Stimulated activated CD4-positive, alpha-beta T cell treated with anti-CD3 and anti-CD28 coated beads, TNF-alpha, amount 100 ng/mL, for 1 hour (primary cell): Measurements from ENCODE around the gene SCGN.

Source experiments
- DNase-seq, 3 donors: peaks; one replicate each; pipeline ENCODE4 v3.0.0-alpha.2; 2020; ENCODE audit warnings: low read depth in 3 of 3, low spot score in 1 of 3

Gene SCGN

DNA sequence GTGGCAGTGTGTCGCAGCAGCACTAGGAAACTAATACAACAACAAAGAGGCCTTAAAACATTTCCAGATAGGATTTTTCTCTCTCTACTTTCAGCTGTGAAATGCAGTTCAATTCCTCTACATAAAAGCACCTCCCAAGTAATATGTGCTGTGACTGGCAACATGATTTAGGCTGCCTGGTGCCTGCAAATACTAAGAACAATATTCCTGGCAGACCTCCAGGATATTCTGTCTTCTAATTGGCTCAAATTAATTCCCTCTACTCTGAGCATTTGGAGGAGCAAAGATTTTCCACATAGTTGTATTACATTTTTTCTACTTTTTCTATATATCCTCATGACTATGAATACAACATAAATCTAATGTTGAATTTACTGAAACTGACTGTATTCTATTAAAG, 33.2 kb downstream of the SCGN start:
- DNase-seq, result no peak

DNA sequence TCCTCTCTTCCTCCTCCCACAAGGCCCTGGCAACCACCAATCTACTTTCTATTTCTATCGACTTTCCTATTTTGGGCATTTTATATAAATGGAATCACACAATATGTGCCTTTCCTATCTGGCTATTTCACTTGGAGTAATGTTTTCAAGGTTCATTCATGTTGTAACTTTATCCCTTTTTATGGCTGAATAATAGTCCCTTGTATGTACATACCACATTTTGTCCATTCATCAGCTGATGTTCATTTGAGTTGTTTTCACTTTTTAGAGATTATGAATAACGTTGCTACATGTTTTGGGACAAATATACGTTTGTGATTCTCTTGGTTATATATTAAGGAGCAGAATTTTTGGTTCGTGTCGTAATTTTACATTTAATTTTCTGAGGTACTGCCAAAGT, 33.9 kb downstream of the SCGN start:
- no peak for DNase-seq

DNA sequence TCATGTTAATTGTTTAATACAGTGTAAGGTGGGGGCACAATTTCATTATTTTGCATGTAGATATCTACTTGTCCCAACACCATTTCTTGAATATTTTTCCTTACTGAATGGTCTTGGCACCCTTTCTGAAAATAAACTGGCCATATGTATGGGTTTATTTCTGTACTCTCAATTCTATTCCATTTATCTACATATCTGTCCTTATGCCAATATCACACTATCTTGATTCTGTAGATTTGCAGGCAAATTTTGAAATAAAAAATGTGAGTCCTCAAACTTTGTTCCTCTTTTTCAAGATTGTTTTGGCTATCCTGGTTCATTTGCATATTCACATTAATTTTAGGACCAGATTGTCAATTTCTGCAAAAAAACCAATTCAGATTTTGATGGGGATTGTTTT, 34.8 kb downstream of the SCGN start:
- no peak for DNase-seq

DNA sequence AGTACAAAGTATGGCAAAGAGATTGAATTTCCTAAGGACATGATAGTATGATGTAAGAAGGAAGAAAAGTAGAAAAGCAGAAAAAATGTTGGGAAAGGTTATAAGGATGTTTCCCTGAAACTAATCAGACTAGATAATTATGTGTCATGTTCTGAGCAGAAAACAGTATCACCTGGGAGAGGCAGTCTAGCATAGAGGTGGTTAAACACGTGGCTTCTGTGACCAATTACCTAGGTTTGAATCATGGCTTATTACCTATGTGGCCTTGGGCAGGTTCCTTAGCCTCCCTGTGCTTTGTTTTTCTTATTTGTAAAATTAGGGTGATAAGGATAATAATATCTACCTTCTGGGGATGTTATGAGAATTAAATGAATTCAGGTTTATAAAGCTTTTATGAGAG, 38.0 kb downstream of the SCGN start:
- DNase-seq, result no peak

DNA sequence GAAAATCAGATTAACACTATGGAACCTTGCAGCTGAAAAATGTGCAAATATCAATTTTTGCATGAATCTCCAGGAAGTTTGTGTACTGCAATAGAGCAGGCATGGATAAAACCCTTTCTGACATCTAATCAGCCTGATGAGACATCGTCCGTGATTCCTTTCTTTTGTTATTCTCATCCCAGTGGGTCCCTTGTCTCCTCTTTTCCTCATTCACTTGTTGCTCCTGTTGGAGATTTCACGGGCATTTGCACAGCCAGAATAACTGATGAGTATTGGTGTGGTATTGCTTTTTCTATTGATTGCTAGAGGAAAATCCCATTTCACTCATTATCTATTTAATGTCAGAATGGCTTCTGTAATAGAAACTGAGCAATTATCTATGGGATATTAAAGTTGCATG, 39.9 kb downstream of the SCGN start:
- DNase-seq, result no peak

DNA sequence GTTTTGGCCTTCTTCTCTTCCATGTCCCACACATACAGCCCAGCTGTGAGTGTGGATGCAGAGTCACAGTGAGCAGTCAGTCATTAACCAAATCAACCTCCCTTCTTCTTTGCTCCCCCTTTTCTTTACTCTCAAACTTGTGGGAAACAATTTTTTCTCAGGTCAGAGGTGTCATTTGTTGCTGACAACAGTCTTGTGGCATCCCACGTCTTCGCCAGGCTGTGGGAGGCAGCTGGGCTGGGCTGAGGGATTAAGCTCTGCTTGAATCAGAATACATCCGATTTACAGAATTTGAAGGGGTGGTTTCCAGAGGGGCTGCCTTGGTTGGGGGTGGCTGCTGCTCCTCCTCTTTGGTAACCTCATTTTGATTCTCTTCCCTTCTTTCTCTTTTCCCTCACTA, 40.5 kb downstream of the SCGN start:
- no peak for DNase-seq

DNA sequence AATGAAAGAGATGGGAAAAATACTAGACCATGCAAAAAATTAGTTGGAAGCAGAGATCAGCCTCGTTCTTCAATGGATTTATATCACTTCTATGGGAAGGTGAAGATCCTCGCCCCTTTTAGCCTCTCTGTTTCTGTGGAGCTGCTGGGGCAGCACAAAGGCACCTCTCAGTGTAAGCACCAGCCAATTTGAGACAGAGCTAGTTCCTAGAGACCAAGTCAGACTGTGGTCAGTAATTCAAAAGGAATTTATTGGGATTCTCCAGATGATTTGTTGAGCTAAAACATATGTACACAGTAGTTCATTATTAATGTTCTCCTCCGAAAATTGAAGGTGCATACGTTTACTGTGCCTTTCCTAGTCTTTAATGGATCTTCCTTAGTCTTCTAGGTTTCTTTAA, 42.4 kb downstream of the SCGN start:
- no peak for DNase-seq

DNA sequence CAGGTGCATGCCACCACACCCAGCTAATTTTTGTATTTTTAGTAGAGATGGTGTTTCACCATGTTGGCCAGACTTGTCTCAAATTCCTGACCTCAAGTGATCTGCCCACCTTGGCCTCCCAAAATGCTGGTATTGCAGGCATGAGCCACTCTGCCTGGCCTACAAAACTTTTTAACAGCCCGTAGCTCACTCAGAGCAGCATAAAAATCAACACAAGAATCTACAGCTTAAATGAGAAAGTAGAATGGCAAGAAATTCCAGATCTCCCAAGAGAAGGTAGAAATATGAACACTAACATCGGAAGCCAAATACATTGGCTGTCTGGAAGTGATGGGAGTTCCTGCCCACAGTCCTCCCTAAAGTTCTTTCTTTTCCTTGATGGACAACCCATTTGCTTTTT, 43.7 kb downstream of the SCGN start:
- DNase-seq, result no peak

DNA sequence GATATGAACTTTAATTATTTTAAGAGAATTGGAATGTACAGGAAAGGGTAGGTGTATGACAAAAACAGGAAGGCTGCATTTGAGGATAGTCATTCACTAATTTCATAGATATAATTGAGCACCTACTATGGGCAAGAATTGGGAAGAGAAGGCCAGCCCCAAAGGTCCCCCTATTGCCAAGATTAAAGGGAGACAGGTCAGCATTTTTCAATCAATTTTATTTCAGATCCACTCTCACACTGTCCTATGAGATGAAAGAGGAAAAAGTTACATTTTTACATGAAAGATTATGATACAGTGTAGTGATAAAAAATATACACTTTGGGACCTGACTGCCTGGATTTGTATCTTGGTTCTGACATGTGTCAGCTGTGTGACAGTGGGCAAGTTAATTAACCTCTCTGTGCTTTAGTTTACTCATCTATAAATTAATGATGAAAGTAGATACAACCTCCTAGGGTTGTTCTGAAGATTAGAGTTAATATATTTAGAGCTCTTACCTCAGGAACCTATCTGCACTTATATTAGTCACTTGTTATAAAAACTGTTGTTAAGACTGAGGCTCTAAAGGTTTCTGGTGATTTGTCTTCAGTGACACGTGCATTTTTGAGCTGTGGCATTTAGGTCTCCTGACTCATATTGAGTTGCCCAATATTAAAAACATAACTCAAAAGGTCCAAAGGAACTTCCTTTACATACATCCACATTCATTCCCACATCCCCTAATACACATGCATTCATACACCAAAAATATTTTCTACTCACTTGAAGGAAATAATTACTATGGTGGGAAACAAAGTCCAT, 45.7 kb downstream of the SCGN start:
- no peak for DNase-seq

DNA sequence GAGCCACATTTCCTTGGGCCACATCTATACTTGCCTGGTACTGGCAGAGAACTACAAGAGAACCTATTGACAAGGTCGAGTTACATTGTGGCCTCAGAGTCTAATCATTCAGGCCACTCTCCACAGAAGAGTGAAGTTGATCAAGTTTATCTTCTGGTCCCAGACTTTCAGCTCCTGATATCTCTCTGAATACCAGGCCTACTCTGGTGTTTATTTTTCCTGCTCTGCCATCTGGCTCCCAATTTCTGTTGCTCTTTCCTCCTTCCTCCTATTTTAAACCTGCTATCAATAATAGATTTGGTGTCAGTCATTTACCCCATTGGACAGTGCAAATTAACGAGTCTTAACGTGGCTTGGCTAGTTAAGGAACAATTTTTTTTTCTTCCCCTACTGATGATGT, 46.6 kb downstream of the SCGN start:
- DNase-seq, result no peak

DNA sequence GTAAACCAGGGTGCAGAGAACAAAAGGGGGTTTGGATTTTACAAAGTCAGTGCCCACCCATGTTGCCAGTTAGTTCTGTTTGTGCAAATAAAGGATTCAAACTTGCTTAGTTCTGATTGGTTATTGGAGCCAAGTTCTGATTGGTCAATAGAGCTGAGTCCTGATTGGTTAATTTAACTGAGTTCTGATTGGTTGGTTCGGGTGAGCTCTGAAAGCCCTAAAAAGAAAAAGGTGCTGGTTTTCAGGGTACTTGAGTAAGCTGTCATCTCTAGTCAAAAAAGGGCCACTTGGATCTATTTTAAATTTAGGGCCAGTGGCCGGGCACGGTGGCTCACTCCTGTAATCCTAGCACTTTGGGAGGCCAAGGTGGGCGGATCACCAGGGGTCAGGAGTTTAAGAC, 47.6 kb downstream of the SCGN start:
- no peak for DNase-seq

DNA sequence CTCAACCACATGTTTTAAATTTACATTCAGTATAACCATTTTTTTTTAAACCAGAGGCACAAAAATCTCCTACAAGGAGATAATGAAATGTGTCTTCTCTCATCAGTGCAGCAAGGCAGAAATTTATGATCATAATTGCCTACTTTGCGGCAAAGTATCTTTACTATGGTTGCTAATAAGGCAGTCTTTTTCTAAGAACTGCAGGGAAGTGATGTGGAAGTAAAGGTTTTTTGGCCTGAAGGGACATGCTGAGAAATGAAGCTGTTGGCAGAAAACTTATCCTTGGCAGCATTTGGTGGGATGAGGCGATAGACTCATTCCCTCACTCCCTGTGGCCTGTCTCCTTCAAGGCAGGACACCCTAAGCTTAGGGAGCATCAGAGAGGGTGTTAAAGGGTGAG, 48.7 kb downstream of the SCGN start:
- no peak for DNase-seq

DNA sequence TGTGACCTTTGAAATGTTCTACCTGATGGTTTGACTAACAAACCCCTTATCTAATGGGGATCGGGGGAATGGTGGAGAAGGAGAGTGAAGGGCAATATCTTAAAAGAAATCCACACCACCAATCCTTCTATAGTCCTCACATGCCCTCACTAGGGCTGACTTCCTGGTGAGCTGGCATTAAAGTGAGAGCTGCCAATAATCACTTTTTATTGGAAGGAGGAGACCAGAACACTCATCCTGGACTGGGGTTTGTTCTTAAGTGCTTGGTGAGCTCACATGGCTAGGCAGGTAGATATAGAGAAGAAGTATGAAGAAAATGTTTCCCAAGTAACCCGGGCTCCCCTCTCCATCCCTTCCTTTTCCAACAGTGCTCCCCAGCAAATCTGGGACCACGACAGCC, 49.8 kb downstream of the SCGN start:
- no peak for DNase-seq

DNA sequence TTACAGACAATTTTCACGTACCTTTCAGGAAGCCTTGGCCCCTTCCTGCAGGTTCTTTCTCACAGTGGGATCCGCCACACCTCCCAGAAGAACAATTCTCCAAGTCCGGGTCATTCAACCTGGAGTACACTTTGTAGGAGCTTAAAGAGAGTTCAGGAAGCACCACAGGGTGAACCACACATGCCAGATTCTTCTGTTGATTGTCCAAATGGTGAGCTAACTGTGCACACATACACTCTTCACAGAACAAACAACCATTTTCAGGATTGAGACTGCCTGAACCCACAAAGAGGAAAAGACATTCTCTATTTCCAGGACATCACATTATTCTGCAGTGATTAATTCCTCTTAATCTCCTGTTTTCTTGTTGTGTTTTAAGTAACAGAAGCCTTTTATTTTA, 51.0 kb downstream of the SCGN start:
- no peak for DNase-seq

DNA sequence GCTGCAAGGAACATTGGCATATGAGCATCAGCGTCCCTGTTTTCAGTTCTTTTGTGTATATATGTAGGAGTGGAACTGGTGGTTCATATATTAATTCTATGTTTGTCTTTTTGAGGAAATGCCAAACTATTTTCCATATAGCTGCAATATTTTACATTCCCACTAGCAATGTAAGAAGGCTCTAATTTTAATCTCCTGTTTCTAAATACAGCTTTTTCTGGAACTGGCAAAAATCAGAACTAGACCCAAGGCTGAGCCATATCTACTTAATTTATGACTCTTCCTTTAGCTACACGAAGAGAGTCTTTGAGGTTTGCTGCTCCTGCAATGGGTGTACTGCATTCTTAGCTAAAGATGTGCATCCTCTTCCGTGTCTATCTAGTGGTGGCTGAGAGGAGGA, 52.0 kb downstream of the SCGN start:
- DNase-seq, result no peak

DNA sequence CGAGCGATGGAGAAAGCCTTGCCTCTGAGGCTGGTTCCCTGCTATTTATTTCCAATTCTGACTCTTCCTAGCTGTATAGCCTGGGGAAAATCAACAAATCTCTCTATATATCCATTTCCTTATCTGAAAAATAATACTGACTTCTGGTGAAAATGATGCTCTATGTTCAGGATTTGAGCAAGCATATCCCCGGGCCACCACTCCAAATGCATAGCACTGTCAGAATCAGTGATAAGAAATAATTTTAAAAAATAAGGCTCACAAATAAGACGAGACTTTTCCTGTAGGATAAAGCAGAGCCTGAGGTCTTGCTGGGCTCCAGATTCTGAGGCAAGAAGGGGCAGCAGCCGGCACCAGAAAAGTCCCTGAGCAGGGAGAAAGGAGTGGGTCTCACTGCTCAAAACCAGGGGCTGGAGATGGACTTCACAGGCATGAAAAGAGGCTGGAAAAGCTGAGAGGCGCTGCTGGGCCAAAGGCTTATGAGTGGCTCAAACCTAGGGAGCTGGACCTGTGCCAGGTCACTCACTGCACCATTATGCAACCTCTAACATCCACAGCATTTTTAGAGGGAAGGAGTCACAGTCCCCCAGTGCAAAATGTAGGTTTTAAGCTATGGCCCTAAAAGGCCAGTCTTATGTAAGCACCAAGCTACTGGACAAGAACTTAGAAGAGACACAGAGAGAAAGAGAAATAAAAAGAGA, 54.4 kb downstream of the SCGN start:
- DNase-seq, result no peak

DNA sequence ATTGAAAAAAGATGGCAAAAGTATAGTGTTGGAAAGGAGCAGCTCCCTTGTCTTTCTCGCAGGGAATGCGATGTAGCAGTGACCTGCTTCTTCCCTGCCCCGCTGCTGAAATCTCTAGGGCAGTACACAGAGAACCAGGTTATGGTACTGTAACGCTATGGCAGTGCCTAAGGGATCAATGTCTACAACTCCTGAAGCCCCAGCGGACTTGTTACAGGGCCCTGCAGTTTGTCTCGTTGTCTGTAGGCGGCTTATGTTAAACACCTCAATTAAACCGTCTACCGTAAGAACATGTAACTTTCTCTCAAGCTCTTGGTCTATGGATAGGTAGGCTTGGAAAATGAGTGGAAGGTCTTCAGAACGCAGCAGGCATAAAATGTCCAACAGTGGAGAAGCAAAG, 57.7 kb downstream of the SCGN start:
- DNase-seq, result no peak

DNA sequence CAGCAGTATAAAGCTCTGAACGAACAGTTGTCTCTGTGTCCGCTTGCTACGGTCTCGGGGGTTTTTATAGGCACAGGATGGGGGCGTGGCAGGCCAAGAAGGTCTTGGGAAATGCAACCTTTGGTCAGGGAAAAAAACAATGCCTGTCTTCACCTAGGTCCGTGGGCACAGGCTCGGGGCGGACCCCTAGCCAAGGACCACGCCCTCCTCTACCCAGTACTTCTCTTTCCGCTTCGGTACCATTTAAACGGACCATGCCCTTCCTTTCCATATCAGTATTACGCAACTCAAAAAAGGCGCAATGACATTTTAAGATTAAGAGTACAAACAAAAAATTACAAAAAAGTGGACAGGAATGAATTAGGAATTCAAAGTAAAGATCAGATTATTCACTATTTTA, 58.3 kb downstream of the SCGN start:
- no peak for DNase-seq

DNA sequence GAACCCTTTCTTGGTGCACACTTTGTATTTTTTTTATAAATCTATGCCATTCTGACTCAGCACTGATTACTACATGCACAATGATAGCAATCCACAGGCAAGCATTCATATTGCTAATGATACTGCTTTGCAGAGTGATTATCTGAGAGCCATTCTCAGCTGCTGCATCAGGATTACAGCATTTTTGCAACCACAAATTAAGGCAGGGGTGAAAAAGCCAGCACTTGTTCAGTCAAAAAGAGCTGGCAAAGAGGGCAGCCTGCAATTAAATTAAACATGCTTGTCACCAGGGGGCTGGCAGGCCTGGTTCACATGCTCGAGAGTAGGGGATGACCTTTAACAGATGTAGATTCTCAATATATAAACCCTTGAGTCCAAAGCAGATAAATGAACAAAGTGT, 61.8 kb downstream of the SCGN start:
- no peak for DNase-seq

DNA sequence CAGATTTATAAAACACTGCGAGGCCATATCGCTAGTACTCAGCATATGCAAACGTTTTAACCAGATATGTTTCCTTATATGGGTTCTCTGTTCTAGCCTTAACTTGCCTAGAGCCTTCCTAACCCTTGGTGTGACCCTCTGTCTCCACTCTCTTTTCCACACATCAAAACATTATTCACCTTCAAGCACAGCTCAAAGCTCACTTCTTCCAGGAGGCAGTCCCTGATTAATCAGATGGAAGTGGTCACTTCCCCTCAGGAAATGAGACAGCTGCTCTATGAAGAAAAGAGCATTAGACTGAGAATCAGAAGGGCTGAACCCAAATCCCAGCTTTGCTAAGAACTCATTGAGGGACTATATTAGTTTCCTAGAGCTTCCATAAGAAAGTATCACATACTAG, 62.8 kb downstream of the SCGN start:
- no peak for DNase-seq

DNA sequence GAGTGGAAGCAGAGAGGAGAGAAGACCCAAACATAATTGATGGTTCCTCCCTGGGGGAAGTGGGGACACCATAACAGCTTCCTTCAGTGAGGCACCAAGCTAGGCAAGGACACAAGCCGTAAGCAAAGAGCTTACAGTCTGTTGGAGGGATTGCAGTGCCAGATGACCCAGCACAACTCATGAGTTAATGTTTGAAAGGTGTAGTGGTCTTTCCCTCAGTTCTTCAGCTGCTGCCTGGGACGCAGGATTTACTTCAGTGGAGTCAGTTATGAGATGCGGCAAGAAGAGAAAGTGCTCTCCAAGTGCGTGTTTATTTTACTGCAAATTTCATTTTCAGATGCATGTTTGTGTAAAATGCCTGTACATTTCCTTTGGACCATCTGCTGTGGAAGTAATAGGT, 63.8 kb downstream of the SCGN start:
- DNase-seq, result no peak

DNA sequence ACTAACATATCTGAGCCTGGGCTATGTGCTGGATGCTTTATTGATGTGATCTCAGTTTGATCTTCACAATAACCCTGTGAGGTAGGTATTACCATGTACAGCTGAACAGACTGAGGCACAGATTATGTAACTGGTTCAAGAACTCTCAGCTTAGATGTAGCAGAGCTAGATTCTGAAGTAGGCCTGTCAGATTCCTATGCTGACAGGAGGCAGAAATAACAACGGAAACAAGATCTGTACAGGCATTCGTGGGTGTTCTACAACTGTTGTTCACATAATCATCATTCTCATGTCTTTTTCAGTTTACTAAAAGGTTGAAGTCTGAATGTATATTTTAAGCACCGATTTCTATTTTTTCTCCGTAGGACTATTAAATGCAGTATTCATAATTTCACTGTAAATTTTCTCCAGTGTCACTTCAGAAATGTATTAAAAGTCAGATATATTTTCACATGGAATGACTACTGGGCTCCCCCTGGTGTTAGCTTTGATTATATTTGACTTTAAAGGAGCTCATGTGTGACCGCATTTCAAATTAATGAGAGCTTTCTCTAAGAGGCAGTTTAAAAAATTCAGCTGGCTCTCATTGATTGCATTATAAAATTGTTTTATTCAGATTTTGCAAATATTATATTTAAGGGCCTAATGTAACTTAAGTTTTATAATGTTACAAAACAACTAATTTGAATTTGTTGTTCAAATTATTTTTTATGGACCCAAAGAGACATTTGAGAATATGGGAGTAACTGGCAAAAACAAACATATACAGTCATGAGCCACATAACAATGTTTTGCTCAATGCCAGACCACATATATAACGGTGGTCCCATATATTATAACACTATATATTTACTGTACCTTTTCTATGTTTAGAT, 66.1 kb downstream of the SCGN start:
- no peak for DNase-seq
